Suppressor macrophage (primary cell): ENCODE results near the gene SHISA7.
"Not testable (repeated sequence)": the region's sequence is repeated elsewhere in the genome, so short reads cannot be mapped to it uniquely, and the experiment has no call there.

Experiments used
- DNase-seq, 4 experiments: peaks; one replicate each; pipeline ENCODE4 v3.0.0-alpha.2; 2020 to 2022

SHISA7 gene

GRCh38 chr19:55463583-55464031, 20.5 kb upstream of the SHISA7 start:
- no peak for DNase-seq

- DNase-seq, result no peak
Measured at GRCh38 chr19:55462722-55463121, 19.6 kb upstream of the SHISA7 start.

GRCh38 chr19:55461974-55462626, 19.0 kb upstream of the SHISA7 start:
- peak in 3 of 4 experiments; percentile 59 to 69 (median 62) for DNase-seq

GRCh38 chr19:55461259-55461973, 18.3 kb upstream of the SHISA7 start, which contains the start of gene ISOC2:
ISOC2 (minus strand) TSS chr19:55461642; CDS start chr19:55456486, 5,156 bp downstream.
- DNase-seq, result peak; percentile 100

- DNase-seq, result peak; percentile 59 to 80 (median 76)
Measured at GRCh38 chr19:55460670-55461258, 17.7 kb upstream of the SHISA7 start.

- DNase-seq, result peak in 2 of 4 experiments; percentile 17 to 30
Measured at GRCh38 chr19:55459950-55460657, 17.0 kb upstream of the SHISA7 start.

- DNase-seq, result no peak
Measured at GRCh38 chr19:55459551-55459949, 16.4 kb upstream of the SHISA7 start.

- no peak for DNase-seq
Measured at GRCh38 chr19:55457683-55458457, 14.8 kb upstream of the SHISA7 start.

- no peak for DNase-seq
Measured at GRCh38 chr19:55456347-55456746, 13.2 kb upstream of the SHISA7 start.

- no peak for DNase-seq
Measured at GRCh38 chr19:55455576-55456235, 12.6 kb upstream of the SHISA7 start.

GRCh38 chr19:55454787-55455243, 11.7 kb upstream of the SHISA7 start:
- peak; percentile 59 to 76 (median 66) for DNase-seq

GRCh38 chr19:55453511-55454260, 10.6 kb upstream of the SHISA7 start:
- no peak for DNase-seq

GRCh38 chr19:55452749-55453346, 9.7 kb upstream of the SHISA7 start:
- DNase-seq, result peak; percentile 28 to 65 (median 40)

GRCh38 chr19:55451965-55452748, 9.1 kb upstream of the SHISA7 start:
- no peak for DNase-seq

- DNase-seq, result peak in 1 of 4 experiments; percentile 18
Measured at GRCh38 chr19:55451163-55451964, 8.3 kb upstream of the SHISA7 start.

- no peak for DNase-seq
Measured at GRCh38 chr19:55449469-55449868, 6.4 kb upstream of the SHISA7 start.

GRCh38 chr19:55448175-55448490, 5.0 kb upstream of the SHISA7 start:
- not testable (repeated sequence) for DNase-seq

GRCh38 chr19:55447421-55448174, 4.5 kb upstream of the SHISA7 start:
- peak in 2 of 4 experiments; percentile 20 to 24 for DNase-seq
